DMS79 treated with DMSO at 0.1 percent for 48 hours (cell line): ENCODE data around the gene RPL28.
A peak's percentile ranks its signal among the peaks of the same experiment; 100 is the strongest.
"Not testable (repeated sequence)": the region's sequence is repeated elsewhere in the genome, so short reads cannot be mapped to it uniquely, and the experiment has no call there.

Source experiments
- DNase-seq: peaks from one replicate; lab custom pipeline; 2025; lab: John Stamatoyannopoulos, UW

RPL28 gene

DNA sequence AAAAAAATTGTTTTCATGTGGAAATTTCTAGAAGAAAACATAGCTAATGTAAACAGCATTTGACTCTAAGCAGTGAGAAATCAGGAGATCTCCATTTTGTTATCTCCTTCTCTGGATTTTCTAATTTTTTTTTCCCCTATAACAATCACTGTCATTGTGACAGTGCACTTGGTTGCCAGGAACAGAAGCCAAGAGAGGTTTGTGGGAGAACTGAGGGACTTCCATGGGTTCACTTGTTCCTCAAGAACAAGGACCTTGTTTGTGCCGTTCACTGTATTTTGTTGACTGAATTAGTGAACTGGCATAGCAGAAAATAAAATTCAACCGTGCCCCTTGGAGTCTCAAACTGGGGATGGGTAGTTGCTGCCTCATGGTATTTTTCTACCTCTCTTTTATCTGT lies 40.3 kb downstream of the RPL28 start:
- DNase-seq: no peak

DNA sequence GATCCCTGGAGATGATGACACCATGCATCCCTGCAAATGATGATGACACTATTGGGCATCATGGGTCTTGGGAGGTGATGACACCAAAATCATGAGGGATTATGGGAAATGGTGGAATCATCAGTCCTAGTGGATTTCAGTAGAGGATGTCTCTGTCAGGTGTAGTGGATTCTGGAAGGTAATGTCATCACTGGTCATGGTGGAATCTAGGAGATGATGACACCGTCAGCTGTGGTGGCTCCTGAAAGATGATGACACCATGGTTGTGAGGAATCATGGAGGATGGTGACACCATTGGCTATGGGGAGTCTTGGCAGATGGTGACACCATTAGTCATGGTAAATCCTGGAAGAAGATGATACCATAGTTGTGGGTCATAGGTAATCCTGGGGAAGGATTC lies 45.5 kb downstream of the RPL28 start:
- DNase-seq: no peak

GRCh38 chr19:55432241-55432959 lies 46.7 kb downstream of the RPL28 start:
- no peak for DNase-seq

DNA sequence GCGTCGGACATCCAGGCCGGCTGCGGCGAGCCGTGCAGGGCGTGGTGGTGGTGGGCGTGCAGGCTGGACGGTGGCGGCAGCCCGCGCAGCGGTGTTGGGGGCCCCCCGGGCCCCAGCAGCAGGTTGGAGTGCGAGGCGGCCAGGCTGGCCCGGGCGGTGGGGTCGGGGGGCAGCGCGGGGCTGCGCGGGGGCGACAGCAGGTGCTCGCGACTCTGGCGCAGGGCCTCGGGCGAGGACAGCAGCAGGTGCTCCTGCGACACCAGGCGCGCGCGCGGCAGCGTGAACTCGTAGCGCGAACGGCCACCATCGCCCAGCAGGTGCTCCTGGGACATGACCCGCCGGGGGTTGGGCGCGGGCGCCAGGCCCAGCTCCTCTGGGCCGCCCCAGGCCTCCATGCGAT lies 47.6 kb downstream of the RPL28 start:
- DNase-seq: no peak

DNA sequence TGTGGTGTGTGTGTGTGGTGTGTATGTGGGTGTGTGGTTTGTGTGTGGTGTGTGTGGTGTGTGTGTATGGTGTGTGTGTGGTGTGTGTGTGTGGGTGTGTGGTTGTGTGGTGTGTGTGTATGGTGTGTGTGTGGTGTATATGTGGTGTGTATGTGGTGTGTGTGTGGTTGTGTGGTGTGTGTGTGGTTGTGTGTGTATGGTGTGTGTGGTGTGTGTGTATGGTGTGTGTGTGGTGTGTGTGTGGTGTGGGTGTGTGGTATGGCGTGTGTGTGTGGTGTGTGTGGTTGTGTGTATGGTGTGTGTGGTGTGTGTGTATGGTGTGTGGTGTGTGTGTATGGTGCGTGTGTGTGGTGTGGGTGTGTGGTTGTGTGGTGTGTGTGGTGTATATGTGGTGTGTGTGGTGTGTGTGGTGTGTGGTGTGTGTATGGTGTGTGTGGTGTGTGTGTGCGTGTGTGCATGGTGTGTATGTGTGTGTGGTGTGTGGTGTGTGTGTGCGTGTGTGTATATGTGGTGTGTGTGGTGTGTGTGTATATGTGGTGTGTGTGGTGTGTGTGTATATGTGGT lies 48.7 kb downstream of the RPL28 start:
- DNase-seq: no peak

DNA sequence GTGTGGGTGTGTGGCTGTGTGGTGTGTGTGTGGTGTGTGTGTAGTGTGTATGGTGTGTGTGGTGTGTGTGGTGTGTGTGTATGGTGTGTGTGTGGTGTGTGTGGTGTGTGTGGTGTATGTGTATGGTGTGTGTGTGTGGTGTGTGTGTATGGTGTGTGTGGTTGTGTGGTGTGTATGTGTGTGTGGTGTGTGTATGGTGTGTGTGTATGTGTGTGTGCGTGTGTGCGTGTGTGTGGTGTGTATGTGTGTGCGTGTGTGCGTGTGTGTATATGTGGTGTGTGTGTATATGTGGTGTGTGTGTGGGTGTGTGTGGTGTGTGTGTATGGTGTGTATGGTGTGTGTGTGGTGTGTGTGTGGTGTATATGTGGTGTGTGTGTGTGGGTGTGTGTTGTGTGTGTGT lies 49.3 kb downstream of the RPL28 start:
- no peak for DNase-seq

- no peak for DNase-seq
These were observed 51.1 kb downstream of the RPL28 start for GRCh38 chr19:55436847-55437246.

DNA sequence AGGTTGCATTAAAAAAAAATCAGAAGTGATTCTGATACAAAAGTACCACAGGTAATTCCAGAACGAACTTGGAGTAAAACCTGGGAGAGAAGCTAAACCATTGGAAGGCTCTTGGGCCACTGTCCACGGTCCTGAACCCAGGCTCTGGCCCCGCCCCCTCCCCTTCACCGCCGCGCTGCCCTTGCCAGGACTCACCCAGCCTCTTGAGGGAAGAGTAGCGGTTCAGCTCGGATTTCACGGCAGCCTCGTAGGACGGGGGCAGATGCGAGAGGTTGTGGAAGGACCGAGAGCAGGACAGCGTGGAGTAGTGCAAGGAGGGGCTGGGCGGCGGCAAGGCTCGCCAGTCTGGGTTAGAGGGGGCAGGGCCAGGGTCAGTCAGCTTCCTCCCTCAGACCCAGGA lies 51.7 kb downstream of the RPL28 start:
- DNase-seq: peak; percentile 71

DNA sequence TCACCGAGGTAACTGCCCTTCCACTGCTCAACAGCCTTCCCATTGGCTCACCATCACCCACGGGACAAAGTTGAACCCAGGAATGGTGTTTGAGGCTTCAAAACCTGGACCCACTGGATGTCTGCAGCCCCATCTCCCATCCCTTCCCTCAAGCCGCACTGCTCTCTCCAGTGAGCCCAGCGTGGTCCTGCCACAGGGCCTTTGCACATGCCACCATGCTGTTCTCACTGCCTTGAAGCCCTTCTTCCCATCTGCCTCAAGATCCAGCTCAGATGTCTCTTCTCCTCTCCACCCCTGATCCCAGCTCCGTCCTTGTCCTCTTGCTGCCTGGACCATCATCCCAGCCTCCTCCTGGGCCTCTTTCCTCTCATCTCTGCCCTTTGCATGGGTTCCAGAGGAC lies 53.3 kb downstream of the RPL28 start:
- DNase-seq: no peak

DNA sequence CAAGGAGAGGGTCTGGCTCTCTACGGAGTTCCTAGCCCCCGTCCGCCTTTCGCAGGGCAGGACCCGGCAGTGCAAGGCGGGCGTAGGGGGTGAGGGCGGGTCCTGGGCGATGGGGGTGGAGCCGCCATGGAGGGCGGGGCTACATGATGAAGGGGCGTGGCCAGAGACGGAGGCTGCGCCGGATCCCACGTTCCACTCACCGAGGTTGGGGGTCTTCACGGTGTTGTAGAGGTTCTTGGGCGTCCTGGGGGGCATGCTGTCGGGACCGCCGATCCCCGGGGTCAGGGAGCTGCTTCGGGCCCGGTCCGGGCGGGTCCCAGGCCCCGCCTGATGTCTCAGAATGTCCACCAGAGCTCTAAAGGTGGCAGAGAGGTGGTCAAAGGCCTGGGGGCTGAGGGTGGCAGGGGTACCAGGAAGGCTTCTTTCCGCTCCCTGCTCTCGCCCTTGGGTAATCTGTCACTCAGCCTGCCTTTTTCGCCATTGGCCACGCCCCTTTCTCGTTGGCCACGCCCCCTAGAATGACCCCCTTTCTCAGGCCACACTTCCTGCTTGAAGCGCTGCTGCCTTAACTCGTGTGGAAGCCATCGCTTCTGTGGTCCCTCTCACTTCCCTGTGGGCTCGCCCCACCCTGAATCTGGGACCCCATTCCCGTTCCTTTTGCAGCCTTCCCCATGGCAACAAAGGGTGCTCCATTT lies 54.8 kb downstream of the RPL28 start:
- no peak for DNase-seq

- DNase-seq: no peak
These were observed 55.6 kb downstream of the RPL28 start for GRCh38 chr19:55441319-55441691.

DNA sequence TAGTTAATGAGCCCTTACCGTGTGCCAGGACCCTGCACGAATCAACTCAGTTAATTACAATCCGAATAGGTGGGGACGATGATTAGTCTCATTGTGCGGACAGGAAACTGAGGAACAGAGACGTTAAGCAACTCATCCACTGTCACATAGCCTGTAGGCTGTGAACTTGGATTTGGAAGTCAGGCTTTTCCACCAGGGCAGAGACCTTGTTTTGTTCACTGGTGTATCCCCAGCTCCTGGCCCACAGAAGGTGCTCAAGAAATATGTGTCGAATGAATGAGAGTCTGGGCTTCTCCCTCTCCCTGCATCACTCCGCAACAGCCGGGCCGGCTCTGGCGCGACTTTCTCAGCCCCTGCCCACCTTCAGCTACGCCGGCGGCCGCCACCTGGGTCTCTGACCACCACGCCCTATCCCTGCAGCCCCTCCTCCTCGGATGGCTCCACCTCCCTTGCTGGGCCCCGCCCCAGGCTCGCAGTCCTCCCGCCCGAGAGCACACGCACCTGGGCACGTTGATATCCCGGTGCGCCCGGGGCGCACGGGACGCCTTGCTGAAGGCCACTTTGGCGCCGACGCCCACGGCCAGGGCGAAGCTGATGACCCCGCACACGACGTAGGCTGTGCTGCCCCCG lies 56.1 kb downstream of the RPL28 start:
- peak; percentile 74 for DNase-seq

- DNase-seq: peak; percentile 39
These were observed 56.7 kb downstream of the RPL28 start for GRCh38 chr19:55442372-55442961.

DNA sequence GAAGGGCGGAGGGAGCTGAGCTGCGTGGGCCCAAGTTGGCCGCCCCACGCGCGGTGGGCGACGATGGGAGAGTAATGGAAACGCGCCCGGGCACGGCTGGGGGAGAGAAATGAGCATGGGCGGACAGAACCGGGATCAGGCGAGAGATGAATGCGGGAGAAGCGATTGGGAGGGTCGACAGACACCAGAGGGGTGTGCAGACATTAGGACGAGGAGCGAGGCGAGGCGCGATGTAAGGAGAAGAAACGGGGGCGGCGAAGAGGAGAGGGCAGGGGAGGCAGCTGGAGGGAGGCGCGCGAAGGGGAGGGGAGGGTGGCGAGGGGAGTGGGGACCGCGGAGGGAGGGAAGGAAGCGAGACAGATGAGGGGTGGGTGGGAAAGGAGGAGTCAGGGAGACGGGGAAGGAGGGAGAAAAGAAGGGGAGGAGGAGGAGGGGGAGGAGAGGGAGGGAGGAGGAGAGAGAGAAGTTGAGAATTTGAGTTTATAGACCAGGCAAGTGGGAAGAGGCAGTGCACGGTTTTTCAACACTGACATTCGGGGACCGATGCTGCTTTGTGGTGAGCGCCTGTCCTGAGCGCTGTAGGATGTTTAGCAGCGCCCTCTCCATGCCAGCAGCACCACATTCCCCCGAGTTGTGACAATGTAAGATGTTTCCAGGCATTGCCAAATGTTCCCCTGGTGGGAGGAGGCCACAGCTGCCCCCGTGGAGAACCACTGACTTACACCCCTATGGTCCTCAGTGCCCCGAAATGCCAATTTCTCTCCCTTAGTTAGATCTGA lies 57.5 kb downstream of the RPL28 start, which contains the start of gene SHISA7:
Gene SHISA7, minus strand, starts transcription at position 256 of the 779 bp plus-strand sequence. CDS start 437 bp downstream, outside the sequence.
- DNase-seq: peak; percentile 75

DNA sequence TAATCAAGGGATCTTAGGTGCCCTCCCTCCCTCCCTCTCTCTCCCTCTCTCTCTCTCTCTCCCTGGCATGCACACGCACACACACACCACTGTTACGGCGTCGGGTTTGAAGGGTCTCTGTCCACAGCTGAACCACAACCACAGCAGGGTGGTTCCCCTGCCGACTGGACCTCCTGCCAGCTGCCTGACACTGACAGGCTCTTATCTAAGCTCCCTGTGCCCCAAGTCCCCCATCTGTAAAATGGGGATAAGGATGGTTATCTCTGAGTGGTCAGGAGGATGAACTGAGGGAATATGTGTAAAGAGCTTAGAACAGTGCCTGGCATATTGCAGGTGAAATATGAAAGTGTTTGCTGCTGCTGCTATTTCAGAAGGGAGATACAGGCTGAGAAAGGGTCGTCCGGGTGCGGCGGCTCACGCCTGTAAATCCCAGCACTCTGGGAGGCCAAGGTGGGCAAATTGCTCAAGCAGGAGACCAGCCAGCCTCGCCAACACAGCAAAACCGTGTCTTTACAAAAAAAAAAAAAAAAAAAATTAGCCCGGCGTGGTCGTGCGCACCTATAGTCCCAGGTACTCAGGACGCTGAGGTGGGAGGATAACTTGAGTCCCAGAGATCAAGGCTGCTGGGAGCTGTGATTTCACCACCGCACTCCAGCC lies 58.2 kb downstream of the RPL28 start:
- DNase-seq: no peak

- DNase-seq: no peak
These were observed 58.9 kb downstream of the RPL28 start for GRCh38 chr19:55444646-55445045.

DNA sequence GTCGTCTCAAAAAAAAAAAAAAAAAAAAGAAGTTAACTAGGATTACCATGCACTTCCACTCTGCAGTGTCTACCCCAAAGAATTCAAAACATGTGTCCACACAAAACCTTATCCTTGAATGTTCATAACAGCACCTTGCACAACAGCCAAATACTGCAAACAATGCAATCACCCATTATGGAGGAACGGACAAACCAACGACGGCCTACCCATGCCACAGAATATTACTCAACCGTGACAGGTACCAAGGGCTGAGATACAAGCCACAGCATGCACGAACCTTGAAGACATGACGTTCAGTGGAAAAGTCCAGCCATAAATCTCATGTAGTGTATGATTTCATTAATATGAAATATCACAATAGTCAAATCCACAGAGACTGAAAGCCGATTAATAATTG lies 60.3 kb downstream of the RPL28 start:
- DNase-seq: peak; percentile 66

DNA sequence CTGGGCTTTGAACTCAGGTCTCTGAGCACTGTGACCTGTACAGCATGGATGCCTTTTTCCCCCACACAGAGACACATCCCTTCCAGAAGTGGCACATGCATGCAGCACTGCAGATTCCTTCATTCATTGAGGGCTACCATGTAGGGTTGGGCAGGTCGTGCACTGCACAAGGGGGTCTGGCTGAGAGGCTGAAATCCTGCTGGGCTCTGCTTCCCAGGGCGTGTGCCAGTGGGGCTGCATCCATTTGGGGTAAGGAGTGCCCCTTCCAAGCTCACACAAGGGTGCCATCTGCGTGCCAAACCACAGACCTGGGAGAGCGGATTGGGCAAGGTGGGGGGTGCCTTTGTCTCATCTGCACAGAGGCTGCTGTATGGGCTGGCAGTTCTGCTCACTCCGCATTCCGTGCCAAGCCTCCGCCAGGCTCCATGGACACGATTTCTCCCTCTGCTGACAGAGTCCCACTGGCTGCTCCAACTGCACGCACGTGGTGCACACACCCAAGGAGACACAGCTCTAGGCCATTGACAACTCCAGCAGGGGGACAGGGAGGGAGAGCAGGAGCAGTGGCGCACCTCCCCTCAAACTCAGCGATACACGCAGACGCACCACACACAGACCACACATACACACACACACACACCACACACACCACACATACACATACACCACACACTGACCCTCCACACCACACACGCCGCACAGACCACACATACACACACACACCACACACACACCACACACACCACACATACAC lies 61.9 kb downstream of the RPL28 start:
- DNase-seq: peak; percentile 86

DNA sequence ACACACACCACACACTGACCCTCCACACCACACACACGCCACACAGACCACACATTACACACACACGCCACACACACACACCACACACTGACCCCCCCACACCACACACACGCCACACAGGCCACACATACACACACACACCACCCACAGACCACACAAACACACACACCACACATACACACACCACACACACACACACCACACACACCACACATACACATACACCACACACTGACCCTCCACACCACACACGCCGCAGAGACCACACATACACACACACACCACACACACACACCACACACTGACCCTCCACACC lies 62.4 kb downstream of the RPL28 start:
- DNase-seq: not testable (repeated sequence)

GRCh38 chr19:55449469-55449868 lies 63.7 kb downstream of the RPL28 start:
- no peak for DNase-seq
